B cell (primary cell): ENCODE measurements around the gene LYPLAL1. TPM values are rescaled to one million over a fixed set of nuclear protein-coding genes. Genes with fewer than 3 reads are reported as not detected.

Source experiments
- ATAC-seq: fragments of 200-7000 bp; cut with Tn5 transposase; one replicate; pipeline ENCODE4 v1.10.0; 2021; ENCODE audit warnings: low read depth, mild to moderate bottlenecking, moderate number of reproducible peaks, moderate library complexity
- CTCF ChIA-PET: fragments of 350-600 bp; sonication (Branson Sonifier 250); formaldehyde crosslinking; loops from one replicate; lab custom pipeline; 2021; ENCODE audit warnings: antibody characterized with exemption, inconsistent platforms; lab: Charles Lee
- POLR2A ChIA-PET: fragments of 350-600 bp; sonication (Branson Sonifier 250); formaldehyde crosslinking; loops from one replicate; lab custom pipeline; 2021; ENCODE audit warnings: antibody characterized with exemption; lab: Charles Lee
- DNase-seq: peaks from one replicate; pipeline ENCODE4 v3.0.0; 2013
- H2AFZ ChIP-seq: 2 replicates; pipeline ENCODE4 v1.6.1; 2012; ENCODE audit warnings: mild to moderate bottlenecking, low read depth, low read length; ENCODE audit not compliant: insufficient read depth, poor library complexity, severe bottlenecking
- H3K27ac ChIP-seq, 2 donors: 1 replicate in 1 of 2; 2 replicates in 1 of 2; pipeline ENCODE4 v1.5.1; 2012 to 2013; ENCODE audit warnings: low read length in 2 of 2, mild to moderate bottlenecking in 2 of 2, moderate library complexity in 1 of 2
- H3K27me3 ChIP-seq, 4 experiments: fragments of 200-600 bp in 1 of 4; sonication (generic) in 1 of 4; replicated peaks in 1 of 4; 1 replicate in 2 of 4; 2 replicates in 2 of 4; pipeline versions ENCODE4 v1.6.1 to v1.7.0; 2013 to 2016; ENCODE audit warnings: low read length in 3 of 4, mild to moderate bottlenecking in 2 of 4, mixed read lengths in 1 of 4, moderate library complexity in 1 of 4; ENCODE audit not compliant: insufficient read depth in 4 of 4, control insufficient read depth in 3 of 4; ENCODE audit errors: control extremely low read depth in 1 of 4
- H3K36me3 ChIP-seq, 2 experiments: replicated peaks in 1 of 2; 1 replicate in 1 of 2; 2 replicates in 1 of 2; pipeline versions ENCODE4 v1.6.1 to v1.7.1; 2013; ENCODE audit warnings: low read length in 1 of 2; ENCODE audit not compliant: insufficient read depth in 2 of 2, control insufficient read depth in 1 of 2; ENCODE audit errors: control extremely low read depth in 1 of 2, extremely low read depth in 1 of 2
- H3K4me1 ChIP-seq, 2 donors: fragments of 200-600 bp in 1 of 2; sonication (generic) in 1 of 2; 1 replicate in 1 of 2; 2 replicates in 1 of 2; pipeline versions ENCODE4 v1.5.1 to v1.6.1; 2013 to 2017; ENCODE audit warnings: low read length in 2 of 2; ENCODE audit not compliant: control insufficient read depth in 2 of 2, insufficient read depth in 2 of 2
- H3K4me2 ChIP-seq: replicated peaks from 2 replicates; pipeline ENCODE3; 2012; ENCODE audit warnings: mild to moderate bottlenecking, low read depth, low read length; ENCODE audit not compliant: poor library complexity, severe bottlenecking
- H3K4me3 ChIP-seq, 5 experiments: fragments of 200-600 bp in 1 of 5; sonication (generic) in 1 of 5; 1 replicate in 3 of 5; 2 replicates in 2 of 5; pipeline versions ENCODE4 v1.5.1 to v1.7.0; 2011 to 2016; ENCODE audit warnings: low read length in 4 of 5, mild to moderate bottlenecking in 4 of 5, low read depth in 2 of 5, control low read depth in 1 of 5, moderate library complexity in 1 of 5; ENCODE audit not compliant: insufficient read depth in 1 of 5; ENCODE audit errors: control extremely low read depth in 1 of 5, extremely low read depth in 1 of 5
- H3K79me2 ChIP-seq: fragments of 200-600 bp; sonication (generic); one replicate; pipeline ENCODE4 v1.6.0; 2016; ENCODE audit warnings: low read length; ENCODE audit not compliant: control insufficient read depth, insufficient read depth
- H3K9ac ChIP-seq: fragments of 200-600 bp; sonication (generic); 2 replicates; pipeline ENCODE4 v1.6.1; 2017; ENCODE audit warnings: mild to moderate bottlenecking, low read length, moderate library complexity
- H3K9me3 ChIP-seq, 3 donors: one replicate each; pipeline versions ENCODE4 v1.6.1 to v1.7.1; 2013; ENCODE audit warnings: low read length in 2 of 3; ENCODE audit not compliant: control insufficient read depth in 2 of 3, insufficient read depth in 1 of 3; ENCODE audit errors: control extremely low read depth in 1 of 3
- H4K20me1 ChIP-seq: 2 replicates; pipeline ENCODE4 v1.6.0; 2012; ENCODE audit warnings: mild to moderate bottlenecking, low read length; ENCODE audit not compliant: insufficient read depth, control insufficient read depth, poor library complexity, severe bottlenecking
- H3K27ac Mint-ChIP-seq: one replicate; pipeline ENCODE4 v1.8.0; 2021; ENCODE audit warnings: mixed read lengths
- H3K27me3 Mint-ChIP-seq: one replicate; pipeline ENCODE4 v1.8.0; 2021; ENCODE audit warnings: mixed read lengths
- H3K4me1 Mint-ChIP-seq: one replicate; pipeline ENCODE4 v1.8.0; 2021; ENCODE audit warnings: mixed read lengths
- H3K4me3 Mint-ChIP-seq: one replicate; pipeline ENCODE4 v1.8.0; 2021; ENCODE audit warnings: mixed read lengths
- H3K9me3 Mint-ChIP-seq: one replicate; pipeline ENCODE4 v1.8.0; 2022; ENCODE audit warnings: mixed read lengths; ENCODE audit not compliant: insufficient read depth
- CTCF ChIP-seq: fragments of 200-600 bp; IDR thresholded peaks from one replicate; pipeline ENCODE4 v1.8.0; 2022; ENCODE audit warnings: antibody characterized with exemption, mild to moderate bottlenecking
- EZH2 ChIP-seq: IDR thresholded peaks from 2 replicates; pipeline ENCODE4 v1.6.1; 2012; ENCODE audit warnings: borderline replicate concordance, low read depth, mild to moderate bottlenecking, moderate library complexity, low read length; ENCODE audit not compliant: insufficient read depth, poor library complexity, severe bottlenecking
- WGBS: methylation state at CpG from one replicate; pipeline ENCODE4 v1.1.5; 2013; ENCODE audit warnings: missing lambda C conversion rate; ENCODE audit not compliant: insufficient coverage; 5-methylcytosine and 5-hydroxymethylcytosine counted together
- intact Hi-C: fragments of 100-400 bp; cut with micrococcal nuclease; formaldehyde crosslinking; loops from one replicate; pipeline ENCODE4 v1.10.0; 2022
- polyA plus RNA-seq: library from polyadenylated mRNA; depleted of rRNA; stranded (reverse); fragments of >200 nt; gene quantifications from 2 replicates; pipeline ENCODE4 v1.2.3, GENCODE V29; 2012
- total RNA-seq, 2 donors: library from RNA; stranded (reverse); fragments of 120-200 nt in 1 of 2; gene quantifications; 1 replicate in 1 of 2; 2 replicates in 1 of 2; pipeline versions ENCODE4 v1.2.3 to v1.2.4, GENCODE V29; 2013 to 2022

Gene LYPLAL1
- total and polyA plus RNA-seq, 2 donors (not counting 1 experiment from before 2014, with no cell fraction given): 27.0 to 65.4 TPM

- Mint-ChIP-seq H3K27ac (peak overlapping the region; percentile 99), H3K4me3 (peak overlapping the region; percentile 99), H3K4me1 (peaks cover 57% of the 10 kb centered on the region), H3K9me3 (no peaks in the 10 kb centered on the region), H3K27me3 (no peaks in the 10 kb centered on the region)
- Histone ChIP-seq H4K20me1 (no peaks in the 10 kb centered on the region), H3K4me2 (peak overlapping the region; percentile 93), H2AFZ (peak overlapping the region; percentile 88), H3K4me1 (peaks cover 27 to 38% of the 10 kb centered on the region in 2 donors), H3K9me3 (no peaks in the 10 kb centered on the region), H3K27me3 (no peaks in the 10 kb centered on the region), H3K9ac (peak overlapping the region; percentile 84), H3K27ac (peak overlapping the region; percentile 93 to 95), H3K36me3 (peaks cover 3 to 19% of the 10 kb centered on the region in 2 experiments), H3K79me2 (peaks cover 48% of the 10 kb centered on the region), H3K4me3 (peak overlapping the region in 4 of 5 experiments; percentile 70 to 87 (median 78))
- WGBS: no CpG with 5 or more reads among the region's 3 CpGs
- ChIA-PET CTCF (interaction anchor here (0.8 to 1.0 kb wide), 2 partner anchors 10 to 14 kb away, joined by 3 to 6 read pairs; no protein-coding TSS in a partner anchor), POLR2A (interaction anchor here (2.4 kb wide), 1 partner anchor 14 kb away, joined by 15 read pairs; no protein-coding TSS in a partner anchor)
- intact Hi-C loops: loop anchor here (10.0 kb wide), 2 partner anchors 1100 to 1700 kb away; partner anchors contain the start of genes HLX and RAB3GAP2
- DNase-seq (no peak), ATAC-seq (no peak)
- TF ChIP-seq CTCF (no peak), EZH2 (no peak)
Measured at GRCh38 chr1:219175212-219175564, 1.5 kb downstream of the LYPLAL1 start.

GRCh38 chr1:219176168-219176567 is 2.5 kb downstream of the LYPLAL1 start:
- ATAC-seq (no peak), DNase-seq (no peak)
- peak overlapping the region; percentile 84 for H3K9ac ChIP-seq
- CTCF ChIA-PET: interaction anchor here (1.1 to 2.0 kb wide), 3 partner anchors 12 to 86 kb away, joined by 3 to 16 read pairs (median 3); no protein-coding TSS in a partner anchor
- H3K27me3 Mint-ChIP-seq: no peaks in the 10 kb centered on the region
- POLR2A ChIA-PET: no interaction called here
- no peak overlapping the region for H2AFZ ChIP-seq
- 93% methylated on average over 3 of the region's 4 CpGs for WGBS
- intact Hi-C loops: loop anchor here (10.0 kb wide), 2 partner anchors 1099 to 1699 kb away; partner anchors contain the start of genes HLX and RAB3GAP2
- H3K27ac ChIP-seq: peak overlapping the region; percentile 0 to 93
- TF ChIP-seq EZH2: no peak
- no peak for TF ChIP-seq CTCF
- no peaks in the 10 kb centered on the region for H4K20me1 ChIP-seq
- H3K27me3 ChIP-seq: no peaks in the 10 kb centered on the region
- peaks cover 48% of the 10 kb centered on the region for H3K79me2 ChIP-seq
- peaks cover 3 to 19% of the 10 kb centered on the region in 2 experiments for H3K36me3 ChIP-seq
- H3K27ac Mint-ChIP-seq: peak overlapping the region; percentile 88
- H3K9me3 ChIP-seq: no peaks in the 10 kb centered on the region
- peak overlapping the region; percentile 99 for H3K4me3 Mint-ChIP-seq
- peak overlapping the region in 4 of 5 experiments; percentile 8 to 74 (median 54) for H3K4me3 ChIP-seq
- H3K4me1 ChIP-seq: peaks cover 27 to 38% of the 10 kb centered on the region in 2 donors
- H3K9me3 Mint-ChIP-seq: no peaks in the 10 kb centered on the region
- H3K4me1 Mint-ChIP-seq: peaks cover 57% of the 10 kb centered on the region
- H3K4me2 ChIP-seq: peak overlapping the region; percentile 93
